Right lobe of liver (tissue), 6 donors: Measurements from ENCODE around the gene EDNRA. TPM values are rescaled to one million over a fixed set of nuclear protein-coding genes. Genes with fewer than 3 reads are reported as not detected.

Experiments
- ATAC-seq, 4 donors: fragments of 200-7000 bp; cut with Tn5 transposase; one replicate each; pipeline ENCODE4 v1.9.1; 2020; ENCODE audit warnings: mild to moderate bottlenecking in 4 of 4, moderate library complexity in 4 of 4
- DNase-seq, 3 donors: peaks; one replicate each; pipeline ENCODE4 v3.0.0-alpha.2; 2020
- H3K27ac ChIP-seq, 3 donors: fragments of 200-600 bp; one replicate each; pipeline ENCODE4 v1.8.0; 2022
- H3K27me3 ChIP-seq, 2 donors: fragments of 200-600 bp; one replicate each; pipeline ENCODE4 v1.8.0; 2022
- H3K36me3 ChIP-seq, 4 donors: fragments of 200-600 bp; sonication (generic) in 1 of 4; one replicate each; pipeline versions ENCODE4 v1.5.1 to v1.8.0; 2017 to 2022; ENCODE audit warnings: control low read depth in 1 of 4
- H3K4me1 ChIP-seq, 4 donors: fragments of 200-600 bp; sonication (generic) in 1 of 4; one replicate each; pipeline versions ENCODE4 v1.5.1 to v1.8.0; 2017 to 2022; ENCODE audit warnings: control low read depth in 1 of 4
- H3K4me3 ChIP-seq, 3 donors: fragments of 200-600 bp; one replicate each; pipeline ENCODE4 v1.8.0; 2022
- H3K9me3 ChIP-seq, 4 donors: fragments of 200-600 bp; sonication (generic) in 1 of 4; one replicate each; pipeline versions ENCODE4 v1.5.1 to v1.8.0; 2017 to 2022; ENCODE audit warnings: control low read depth in 1 of 4
- CTCF ChIP-seq, 4 donors: fragments of 200-600 bp in 3 of 4; fragments of 450-650 bp in 1 of 4; IDR thresholded peaks; one replicate each; pipeline versions ENCODE4 v1.5.1 to v1.8.0; 2016 to 2022; ENCODE audit warnings: antibody characterized with exemption in 4 of 4, mild to moderate bottlenecking in 2 of 4
- POLR2A ChIP-seq: fragments of 450-650 bp; IDR thresholded peaks from one replicate; pipeline ENCODE4 v1.6.1; 2017; ENCODE audit warnings: antibody characterized with exemption, mild to moderate bottlenecking
- WGBS: methylation state at CpG from one replicate; pipeline ENCODE4 v1.1.6; 2018; ENCODE audit warnings: low coverage, low lambda C conversion rate; ENCODE audit not compliant: insufficient coverage; ENCODE audit errors: missing lambda C conversion rate; 5-methylcytosine and 5-hydroxymethylcytosine counted together
- intact Hi-C, 2 donors: fragments of 100-400 bp; cut with DNase I; formaldehyde crosslinking; loops; one replicate each; pipeline versions ENCODE4 v1.11.2 to v1.14.1; 2022
- total RNA-seq, 6 experiments: library from RNA; depleted of rRNA in 2 of 6; stranded (reverse); fragments of >200 nt in 2 of 6; fragmentation: NEBNext Ultra II Directional in 3 of 6; extraction: Animal tissue kit (Norgen Biotek cat#: 25700) in 3 of 6; gene quantifications; one replicate each; pipeline versions ENCODE4 v1.1.0 to v1.2.4, GENCODE V29; 2016 to 2023
- donor health status: DM: no; HTN: yes; CAD: no.
- donor health status: DM: no; HTN: no; CAD: no.
- donor health status: DM: no; HTN: no; CAD: no.
- donor health status: DM: no; HTN: yes; CAD: no.
- donor health status: DM: no; HTN: yes; CAD: no.

EDNRA gene
- total RNA-seq, 6 experiments from 2014 or later, result 0.61 to 1.2 (median 0.92) TPM

- 57% methylated on average over 3 of the region's 3 CpGs for WGBS
- no peaks in the 10 kb centered on the region for H3K4me1 ChIP-seq
- ATAC-seq (peak; percentile 88 to 93 (median 92)), DNase-seq (peak in 2 of 3 donors; percentile 49 to 57)
- H3K4me3 ChIP-seq, result no peak overlapping the region
- H3K9me3 ChIP-seq, result no peaks in the 10 kb centered on the region
- no peak overlapping the region for H3K27ac ChIP-seq
- no peaks in the 10 kb centered on the region for H3K36me3 ChIP-seq
- intact Hi-C loops, result no loop called here
- TF ChIP-seq CTCF (IDR thresholded peaks at IDR 0.05) (peak; percentile 76 to 88 (median 85)), POLR2A (no peak)
- no peaks in the 10 kb centered on the region for H3K27me3 ChIP-seq
Observed at GRCh38 chr4:147518846-147519767, 38.2 kb downstream of the EDNRA start.

GRCh38 chr4:147524601-147525000 is 43.7 kb downstream of the EDNRA start:
- TF ChIP-seq POLR2A (no peak), CTCF (IDR thresholded peaks at IDR 0.05) (no peak)
- ATAC-seq (no peak), DNase-seq (no peak)
- Histone ChIP-seq H3K27ac (no peak overlapping the region), H3K9me3 (no peaks in the 10 kb centered on the region), H3K27me3 (no peaks in the 10 kb centered on the region), H3K4me3 (no peak overlapping the region), H3K4me1 (no peaks in the 10 kb centered on the region), H3K36me3 (no peaks in the 10 kb centered on the region)
- WGBS, result 38% methylated on average over 1 of the region's 1 CpG
- intact Hi-C loops, result no loop called here

GRCh38 chr4:147525494-147526271 is 44.8 kb downstream of the EDNRA start:
- ATAC-seq (no peak), DNase-seq (no peak)
- Histone ChIP-seq H3K36me3 (no peaks in the 10 kb centered on the region), H3K27me3 (no peaks in the 10 kb centered on the region), H3K27ac (no peak overlapping the region), H3K9me3 (no peaks in the 10 kb centered on the region), H3K4me1 (no peaks in the 10 kb centered on the region), H3K4me3 (no peak overlapping the region)
- 18% methylated on average over 1 of the region's 2 CpGs for WGBS
- TF ChIP-seq CTCF (IDR thresholded peaks at IDR 0.05), result no peak
- intact Hi-C loops, result no loop called here

- Histone ChIP-seq H3K4me1 (no peaks in the 10 kb centered on the region), H3K4me3 (no peak overlapping the region), H3K27me3 (no peaks in the 10 kb centered on the region), H3K36me3 (no peaks in the 10 kb centered on the region), H3K9me3 (no peaks in the 10 kb centered on the region), H3K27ac (no peak overlapping the region)
- WGBS, result 48% methylated on average over 2 of the region's 2 CpGs
- ATAC-seq (no peak), DNase-seq (no peak)
- TF ChIP-seq POLR2A (no peak), CTCF (IDR thresholded peaks at IDR 0.05) (no peak)
- intact Hi-C loops, result no loop called here
Observed at GRCh38 chr4:147526272-147526654, 45.4 kb downstream of the EDNRA start.
